ENCODE results near the gene CNGA3. TPM values are rescaled to one million over a fixed set of nuclear protein-coding genes. Genes with fewer than 3 reads are reported as not detected.

The CNGA3 gene
- total RNA-seq, 1 experiment from 2014 or later: not detected

DNA sequence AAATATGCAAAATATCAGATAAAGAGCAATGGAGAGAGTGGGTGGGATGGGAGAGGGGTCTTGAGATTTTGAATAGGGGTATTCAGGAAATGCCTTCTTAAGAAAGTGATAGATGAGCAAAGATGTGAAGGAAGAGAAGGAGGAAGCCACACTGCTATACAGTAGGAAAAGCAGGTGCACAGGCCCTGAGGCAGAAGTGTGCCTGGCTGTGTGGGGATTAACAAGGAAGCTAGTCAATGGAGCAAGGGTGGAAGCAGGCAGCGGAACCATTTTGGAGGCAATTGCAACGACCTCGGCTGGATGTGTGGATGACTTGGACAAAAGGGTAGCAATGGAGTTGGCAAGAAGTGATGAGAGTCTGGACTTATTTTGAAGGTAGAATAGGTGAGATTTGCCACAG is 11.0 kb upstream of the CNGA3 start:
- H3K4ac ChIP-seq (ENCODE audit: low read depth, low read length): no peak overlapping the region
- H3K23me2 ChIP-seq (ENCODE audit: insufficient read length, low read depth, low read length, poor library complexity, severe bottlenecking): no peaks in the 10 kb centered on the region
- H3K9me3 Mint-ChIP-seq: peaks cover 9 to 11% of the 10 kb centered on the region in 2 experiments
- WGBS (ENCODE audit: extremely low coverage, insufficient read length, low lambda C conversion rate): no CpG with 5 or more reads among the region's 3 CpGs
- H3K4me3 Mint-ChIP-seq: no peak overlapping the region; a peak in 2 of 5 replicates
- no peaks in the 10 kb centered on the region for H4K20me1 ChIP-seq (ENCODE audit: control insufficient read depth, insufficient read depth, insufficient read length)
- no peak overlapping the region for H3T11ph ChIP-seq (ENCODE audit: low read length)
- H3K56ac ChIP-seq (ENCODE audit: insufficient read length, low read depth, low read length): no peak overlapping the region
- no peaks in the 10 kb centered on the region for H3K9me3 ChIP-seq (ENCODE audit: control insufficient read depth, low read depth, low read length)
- H3K27me3 Mint-ChIP-seq (ENCODE audit: low read depth): peaks cover 63% of the 10 kb centered on the region
- no peaks in the 10 kb centered on the region for H3K79me1 ChIP-seq (ENCODE audit: insufficient read depth, low read depth, low read length, poor library complexity, severe bottlenecking)
- H2BK15ac ChIP-seq (ENCODE audit: low read depth, low read length): no peak overlapping the region
- H2AK5ac ChIP-seq (ENCODE audit: insufficient read length, low read length): no peak overlapping the region
- H3K27ac ChIP-seq (ENCODE audit: insufficient read length, low read depth, low read length): no peak overlapping the region
- DNase-seq: no peak
- peaks cover 0 to 4% (median 2%) of the 10 kb centered on the region in 3 experiments; a peak in 2 of 7 replicates for H3K36me3 Mint-ChIP-seq (ENCODE audit: insufficient read depth in 1 of 3, low read depth in 3 of 3)
- H3K18ac ChIP-seq (ENCODE audit: insufficient read length, low read depth, low read length): no peak overlapping the region
- H3K14ac ChIP-seq (ENCODE audit: insufficient read depth, low read length): no peak overlapping the region
- TF ChIP-seq, protein P1, sequence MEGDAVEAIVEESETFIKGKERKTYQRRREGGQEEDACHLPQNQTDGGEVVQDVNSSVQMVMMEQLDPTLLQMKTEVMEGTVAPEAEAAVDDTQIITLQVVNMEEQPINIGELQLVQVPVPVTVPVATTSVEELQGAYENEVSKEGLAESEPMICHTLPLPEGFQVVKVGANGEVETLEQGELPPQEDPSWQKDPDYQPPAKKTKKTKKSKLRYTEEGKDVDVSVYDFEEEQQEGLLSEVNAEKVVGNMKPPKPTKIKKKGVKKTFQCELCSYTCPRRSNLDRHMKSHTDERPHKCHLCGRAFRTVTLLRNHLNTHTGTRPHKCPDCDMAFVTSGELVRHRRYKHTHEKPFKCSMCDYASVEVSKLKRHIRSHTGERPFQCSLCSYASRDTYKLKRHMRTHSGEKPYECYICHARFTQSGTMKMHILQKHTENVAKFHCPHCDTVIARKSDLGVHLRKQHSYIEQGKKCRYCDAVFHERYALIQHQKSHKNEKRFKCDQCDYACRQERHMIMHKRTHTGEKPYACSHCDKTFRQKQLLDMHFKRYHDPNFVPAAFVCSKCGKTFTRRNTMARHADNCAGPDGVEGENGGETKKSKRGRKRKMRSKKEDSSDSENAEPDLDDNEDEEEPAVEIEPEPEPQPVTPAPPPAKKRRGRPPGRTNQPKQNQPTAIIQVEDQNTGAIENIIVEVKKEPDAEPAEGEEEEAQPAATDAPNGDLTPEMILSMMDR (conservative IDR thresholded peaks at IDR 0.05): no peak
- no peak overlapping the region for H2BK20ac ChIP-seq (ENCODE audit: low read depth, low read length, poor library complexity, severe bottlenecking)
- no peak overlapping the region for H4K91ac ChIP-seq (ENCODE audit: insufficient read length, low read depth, low read length)
- H4K5ac ChIP-seq (ENCODE audit: insufficient read length, low read depth, low read length): no peak overlapping the region
- no peak overlapping the region for H2BK12ac ChIP-seq (ENCODE audit: insufficient read length, low read depth, low read length)
- H2AFZ ChIP-seq (ENCODE audit: low read length): no peak overlapping the region
- 0 out of 2 replicates have a peak, but pooled peaks cover 2% of the 10 kb centered on the region for H3K79me2 ChIP-seq (ENCODE audit: insufficient read depth, low read length)
- H3K27me3 ChIP-seq (ENCODE audit: insufficient read depth, low read length): peaks cover 2% of the 10 kb centered on the region; the same call in 1 of the 2 replicates
- peaks cover 37 to 55% of the 10 kb centered on the region in 2 experiments for H3K4me1 Mint-ChIP-seq
- no peak overlapping the region for H3K23ac ChIP-seq (ENCODE audit: insufficient read length, low read depth, low read length)
- no peak overlapping the region for H4K8ac ChIP-seq (replicated peaks; ENCODE audit: insufficient read length, low read depth, low read length)
- H3K4me2 ChIP-seq (ENCODE audit: insufficient read depth, insufficient read length, low read length): no peak overlapping the region
- no peak overlapping the region for H2BK5ac ChIP-seq (ENCODE audit: insufficient read length, low read length)
- peaks cover 10% of the 10 kb centered on the region; the same call in 1 of the 2 replicates for H3K4me1 ChIP-seq (ENCODE audit: insufficient read depth, low read length)
- no peak overlapping the region for H3K9ac ChIP-seq (ENCODE audit: extremely low read depth, insufficient read length, low read length)
- H3K27ac Mint-ChIP-seq: no peak overlapping the region
- H2BK120ac ChIP-seq (ENCODE audit: low read depth, low read length, poor library complexity, severe bottlenecking): no peak overlapping the region
